Keratinocyte (primary cell): ENCODE data around the gene DNAH12.
"Not testable (repeated sequence)": the region's sequence is repeated elsewhere in the genome, so short reads cannot be mapped to it uniquely, and the experiment has no call there.

Experiments used
- EZH2 ChIP-seq: IDR thresholded peaks from one replicate; pipeline ENCODE4 v1.6.1; 2012; ENCODE audit warnings: inconsistent platforms, mild to moderate bottlenecking, low read length, moderate library complexity
- TF ChIP-seq, protein P1 (sequence below), 3 experiments: IDR thresholded peaks in 1 of 3; conservative IDR thresholded peaks in 1 of 3; optimal IDR thresholded peaks in 1 of 3; 2 replicates in 2 of 3; 3 replicates in 1 of 3; pipeline versions ENCODE3 to v1.5.1; 2011; ENCODE audit warnings: low read length in 3 of 3, mild to moderate bottlenecking in 3 of 3, moderate library complexity in 2 of 3, control low read depth in 1 of 3, inconsistent platforms in 1 of 3; ENCODE audit not compliant: insufficient read depth in 2 of 3; ENCODE audit errors: extremely low read depth in 1 of 3

DNA sequence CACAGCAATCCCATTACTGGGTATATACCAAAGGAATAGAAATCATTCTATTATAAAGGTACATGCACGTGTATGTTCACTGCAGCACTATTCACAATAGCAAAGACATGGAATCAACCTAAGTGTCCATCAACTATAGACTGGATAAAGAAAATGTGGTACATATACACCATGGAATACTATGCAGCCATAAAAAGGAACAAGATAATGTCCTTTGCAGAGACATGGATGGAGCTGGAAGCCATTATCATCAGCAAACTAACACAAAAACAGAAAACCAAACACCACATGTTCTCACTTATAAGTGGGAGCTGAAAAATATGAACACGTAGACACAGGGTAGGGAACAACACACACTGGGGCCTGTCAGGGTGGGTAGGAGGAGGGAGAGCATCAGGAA is 179.1 kb downstream of the DNAH12 start:
- TF ChIP-seq, protein P1, sequence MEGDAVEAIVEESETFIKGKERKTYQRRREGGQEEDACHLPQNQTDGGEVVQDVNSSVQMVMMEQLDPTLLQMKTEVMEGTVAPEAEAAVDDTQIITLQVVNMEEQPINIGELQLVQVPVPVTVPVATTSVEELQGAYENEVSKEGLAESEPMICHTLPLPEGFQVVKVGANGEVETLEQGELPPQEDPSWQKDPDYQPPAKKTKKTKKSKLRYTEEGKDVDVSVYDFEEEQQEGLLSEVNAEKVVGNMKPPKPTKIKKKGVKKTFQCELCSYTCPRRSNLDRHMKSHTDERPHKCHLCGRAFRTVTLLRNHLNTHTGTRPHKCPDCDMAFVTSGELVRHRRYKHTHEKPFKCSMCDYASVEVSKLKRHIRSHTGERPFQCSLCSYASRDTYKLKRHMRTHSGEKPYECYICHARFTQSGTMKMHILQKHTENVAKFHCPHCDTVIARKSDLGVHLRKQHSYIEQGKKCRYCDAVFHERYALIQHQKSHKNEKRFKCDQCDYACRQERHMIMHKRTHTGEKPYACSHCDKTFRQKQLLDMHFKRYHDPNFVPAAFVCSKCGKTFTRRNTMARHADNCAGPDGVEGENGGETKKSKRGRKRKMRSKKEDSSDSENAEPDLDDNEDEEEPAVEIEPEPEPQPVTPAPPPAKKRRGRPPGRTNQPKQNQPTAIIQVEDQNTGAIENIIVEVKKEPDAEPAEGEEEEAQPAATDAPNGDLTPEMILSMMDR (optimal IDR thresholded peaks at IDR 0.05 in 1 of 3, IDR thresholded peaks at IDR 0.05 in 1 of 3, conservative IDR thresholded peaks at IDR 0.05 in 1 of 3; ENCODE audit: extremely low read depth in 1 of 3, insufficient read depth in 2 of 3, low read length in 3 of 3) = not testable (repeated sequence)
- TF ChIP-seq EZH2 = not testable (repeated sequence)
